Loucy (cell line): Measurements from ENCODE around the gene CFAP300.

Source experiments
- H2AFZ ChIP-seq: fragments of 200-600 bp; sonication (generic); 2 replicates; pipeline ENCODE4 v1.6.0; 2016; ENCODE audit warnings: antibody characterized with exemption, mild to moderate bottlenecking, low read length, moderate library complexity
- H3F3A ChIP-seq: fragments of 200-600 bp; 2 replicates; pipeline ENCODE4 v1.6.0; 2016; ENCODE audit warnings: antibody characterized with exemption, low read depth, mild to moderate bottlenecking
- H3K27me3 ChIP-seq: fragments of 200-600 bp; sonication (generic); 2 replicates; pipeline ENCODE4 v1.6.1; 2014; ENCODE audit warnings: low read length, mild to moderate bottlenecking; ENCODE audit not compliant: insufficient read depth, poor library complexity, severe bottlenecking
- H3K36me3 ChIP-seq: fragments of 200-600 bp; sonication (generic); 2 replicates; pipeline ENCODE4 v1.6.1; 2016; ENCODE audit warnings: low read length; ENCODE audit not compliant: insufficient read depth
- H3K4me1 ChIP-seq: fragments of 200-600 bp; sonication (generic); 2 replicates; pipeline ENCODE4 v1.5.1; 2014; ENCODE audit warnings: low read length, mild to moderate bottlenecking; ENCODE audit not compliant: insufficient read depth, poor library complexity, severe bottlenecking
- H3K4me2 ChIP-seq: fragments of 200-600 bp; sonication (generic); 2 replicates; pipeline ENCODE4 v1.6.0; 2014; ENCODE audit warnings: antibody characterized with exemption, low read length, low read depth, mild to moderate bottlenecking; ENCODE audit not compliant: poor library complexity, severe bottlenecking
- H3K4me3 ChIP-seq: fragments of 200-600 bp; sonication (generic); 2 replicates; pipeline ENCODE4 v1.5.1; 2014; ENCODE audit warnings: low read length, mild to moderate bottlenecking, mixed read lengths; ENCODE audit not compliant: poor library complexity, severe bottlenecking
- H3K79me2 ChIP-seq: fragments of 200-600 bp; sonication (generic); 2 replicates; pipeline ENCODE4 v1.6.1; 2014; ENCODE audit warnings: low read length; ENCODE audit not compliant: insufficient read depth
- H3K9ac ChIP-seq: fragments of 200-600 bp; sonication (generic); 2 replicates; pipeline ENCODE4 v1.6.0; 2014; ENCODE audit warnings: mild to moderate bottlenecking, low read depth, low read length, moderate library complexity; ENCODE audit not compliant: poor library complexity, severe bottlenecking
- H3K9me2 ChIP-seq: fragments of 200-600 bp; sonication (generic); replicated peaks from 2 replicates; pipeline ENCODE4 v1.6.1; 2016; ENCODE audit warnings: low read depth, low read length, mixed read lengths
- H3K9me3 ChIP-seq: fragments of 200-600 bp; sonication (generic); 2 replicates; pipeline ENCODE4 v1.6.1; 2014; ENCODE audit warnings: mild to moderate bottlenecking, antibody characterized with exemption, low read length, low read depth; ENCODE audit not compliant: insufficient read depth
- H4K20me1 ChIP-seq: fragments of 200-600 bp; sonication (generic); 2 replicates; pipeline ENCODE4 v1.6.0; 2014; ENCODE audit warnings: antibody characterized with exemption, low read length, mild to moderate bottlenecking; ENCODE audit not compliant: insufficient read depth, poor library complexity, severe bottlenecking
- CTCF ChIP-seq: fragments of 200-600 bp; sonication (generic); conservative IDR thresholded peaks from 2 replicates; pipeline ENCODE4 v1.5.1; 2014; ENCODE audit warnings: mild to moderate bottlenecking, antibody characterized with exemption, low read length
- EZH2phosphoT487 ChIP-seq: fragments of 200-600 bp; IDR thresholded peaks from 2 replicates; pipeline ENCODE4 v1.6.1; 2018; ENCODE audit warnings: antibody characterized with exemption, mild to moderate bottlenecking, moderate library complexity, borderline replicate concordance

Gene CFAP300

GRCh38 chr11:102070766-102071165 lies 23.5 kb downstream of the CFAP300 start:
- Histone ChIP-seq H3K9me3 (peaks cover 5% of the 10 kb centered on the region; the same call in 1 of the 2 replicates), H3K9ac (no peak overlapping the region), H3F3A (no peaks in the 10 kb centered on the region), H3K4me2 (no peak overlapping the region), H4K20me1 (no peaks in the 10 kb centered on the region), H3K79me2 (no peaks in the 10 kb centered on the region), H2AFZ (no peak overlapping the region), H3K4me1 (no peaks in the 10 kb centered on the region), H3K9me2 (no peaks in the 10 kb centered on the region), H3K4me3 (no peak overlapping the region), H3K27me3 (no peaks in the 10 kb centered on the region), H3K36me3 (no peaks in the 10 kb centered on the region)
- TF ChIP-seq EZH2phosphoT487 (no peak), CTCF (no peak)

- Histone ChIP-seq H3K4me3 (no peak overlapping the region), H3K79me2 (no peaks in the 10 kb centered on the region), H3K36me3 (no peaks in the 10 kb centered on the region), H3K4me2 (no peak overlapping the region), H4K20me1 (no peaks in the 10 kb centered on the region), H3K9me3 (peaks cover 5% of the 10 kb centered on the region; the same call in 1 of the 2 replicates), H3K27me3 (no peaks in the 10 kb centered on the region), H3K9me2 (no peaks in the 10 kb centered on the region), H3F3A (no peaks in the 10 kb centered on the region), H3K4me1 (no peaks in the 10 kb centered on the region), H3K9ac (no peak overlapping the region), H2AFZ (no peak overlapping the region)
- no peak for TF ChIP-seq EZH2phosphoT487
- TF ChIP-seq CTCF: no peak
Observed at GRCh38 chr11:102071497-102072472, 24.5 kb downstream of the CFAP300 start.

- Histone ChIP-seq H3K4me1 (no peaks in the 10 kb centered on the region), H3K9me3 (peaks cover 5% of the 10 kb centered on the region; the same call in 1 of the 2 replicates), H3K27me3 (no peaks in the 10 kb centered on the region), H3K36me3 (no peaks in the 10 kb centered on the region), H3K79me2 (no peaks in the 10 kb centered on the region), H3K4me2 (no peak overlapping the region), H3K9ac (no peak overlapping the region), H2AFZ (no peak overlapping the region), H3F3A (no peaks in the 10 kb centered on the region), H4K20me1 (no peaks in the 10 kb centered on the region), H3K9me2 (no peaks in the 10 kb centered on the region), H3K4me3 (no peak overlapping the region)
- TF ChIP-seq CTCF: no peak
Observed at GRCh38 chr11:102073253-102073652, 26.0 kb downstream of the CFAP300 start.
